ENCODE data around the gene RBM15.

RBM15 gene

GRCh38 chr1:110337704-110338308 lies 1.4 kb upstream of the RBM15 start (continued):
- TF ChIP-seq, protein P1, sequence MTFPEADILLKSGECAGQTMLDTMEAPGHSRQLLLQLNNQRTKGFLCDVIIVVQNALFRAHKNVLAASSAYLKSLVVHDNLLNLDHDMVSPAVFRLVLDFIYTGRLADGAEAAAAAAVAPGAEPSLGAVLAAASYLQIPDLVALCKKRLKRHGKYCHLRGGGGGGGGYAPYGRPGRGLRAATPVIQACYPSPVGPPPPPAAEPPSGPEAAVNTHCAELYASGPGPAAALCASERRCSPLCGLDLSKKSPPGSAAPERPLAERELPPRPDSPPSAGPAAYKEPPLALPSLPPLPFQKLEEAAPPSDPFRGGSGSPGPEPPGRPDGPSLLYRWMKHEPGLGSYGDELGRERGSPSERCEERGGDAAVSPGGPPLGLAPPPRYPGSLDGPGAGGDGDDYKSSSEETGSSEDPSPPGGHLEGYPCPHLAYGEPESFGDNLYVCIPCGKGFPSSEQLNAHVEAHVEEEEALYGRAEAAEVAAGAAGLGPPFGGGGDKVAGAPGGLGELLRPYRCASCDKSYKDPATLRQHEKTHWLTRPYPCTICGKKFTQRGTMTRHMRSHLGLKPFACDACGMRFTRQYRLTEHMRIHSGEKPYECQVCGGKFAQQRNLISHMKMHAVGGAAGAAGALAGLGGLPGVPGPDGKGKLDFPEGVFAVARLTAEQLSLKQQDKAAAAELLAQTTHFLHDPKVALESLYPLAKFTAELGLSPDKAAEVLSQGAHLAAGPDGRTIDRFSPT (tag by site-specific recombination; IDR thresholded peaks at IDR 0.05), result 0 out of 2 replicates have a peak, but pooled peaks have one; percentile 35
- no peak for TF ChIP-seq ZNF623 (tag by site-specific recombination; IDR thresholded peaks at IDR 0.05)
- TF ChIP-seq ZNF24 (tag by site-specific recombination; IDR thresholded peaks at IDR 0.05), result 0 out of 2 replicates have a peak, but pooled peaks have one; percentile 33
- no peak for TF ChIP-seq ZNF394 (tag by site-specific recombination; IDR thresholded peaks at IDR 0.05; ENCODE audit: borderline replicate concordance)
- no peak; the same call in 1 of the 2 replicates for TF ChIP-seq SP2 (tag by site-specific recombination; IDR thresholded peaks at IDR 0.05)
- TF ChIP-seq SCRT2 (tag by site-specific recombination; IDR thresholded peaks at IDR 0.05), result 0 out of 2 replicates have a peak, but pooled peaks have one; percentile 28
- TF ChIP-seq TRIM28 (IDR thresholded peaks at IDR 0.05; ENCODE audit: borderline replicate concordance, low read length), result 0 out of 2 replicates have a peak, but pooled peaks have one; percentile 0
- 0 out of 2 replicates have a peak, but pooled peaks have one; percentile 13 for TF ChIP-seq ZNF366 (tag by site-specific recombination; conservative IDR thresholded peaks at IDR 0.05)
- TF ChIP-seq ZNF202 (tag by site-specific recombination; IDR thresholded peaks at IDR 0.05; ENCODE audit: borderline replicate concordance), result no peak
- no peak for TF ChIP-seq KLF7 (tag by site-specific recombination; IDR thresholded peaks at IDR 0.05; ENCODE audit: borderline replicate concordance)
- TF ChIP-seq ZNF132 (tag by site-specific recombination; IDR thresholded peaks at IDR 0.05; ENCODE audit: borderline replicate concordance), result no peak
- no peak for TF ChIP-seq ZNF596 (tag by site-specific recombination; IDR thresholded peaks at IDR 0.05)
- TF ChIP-seq ZSCAN5A (tag by site-specific recombination; IDR thresholded peaks at IDR 0.05), result no peak
- no peak for TF ChIP-seq ZNF837 (tag by site-specific recombination; IDR thresholded peaks at IDR 0.05)
- TF ChIP-seq, protein P2, sequence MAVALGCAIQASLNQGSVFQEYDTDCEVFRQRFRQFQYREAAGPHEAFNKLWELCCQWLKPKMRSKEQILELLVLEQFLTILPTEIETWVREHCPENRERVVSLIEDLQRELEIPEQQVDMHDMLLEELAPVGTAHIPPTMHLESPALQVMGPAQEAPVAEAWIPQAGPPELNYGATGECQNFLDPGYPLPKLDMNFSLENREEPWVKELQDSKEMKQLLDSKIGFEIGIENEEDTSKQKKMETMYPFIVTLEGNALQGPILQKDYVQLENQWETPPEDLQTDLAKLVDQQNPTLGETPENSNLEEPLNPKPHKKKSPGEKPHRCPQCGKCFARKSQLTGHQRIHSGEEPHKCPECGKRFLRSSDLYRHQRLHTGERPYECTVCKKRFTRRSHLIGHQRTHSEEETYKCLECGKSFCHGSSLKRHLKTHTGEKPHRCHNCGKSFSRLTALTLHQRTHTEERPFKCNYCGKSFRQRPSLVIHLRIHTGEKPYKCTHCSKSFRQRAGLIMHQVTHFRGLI (tag by site-specific recombination; IDR thresholded peaks at IDR 0.05), result no peak
- TF ChIP-seq ZNF354C (tag by site-specific recombination; IDR thresholded peaks at IDR 0.05; ENCODE audit: borderline replicate concordance, low read depth), result no peak
- no peak for TF ChIP-seq HOXA7 (CRISPR knock-in tag; IDR thresholded peaks at IDR 0.05; ENCODE audit: borderline replicate concordance)
- no peak for TF ChIP-seq ZNF138 (tag by site-specific recombination; IDR thresholded peaks at IDR 0.05; ENCODE audit: borderline replicate concordance)
- TF ChIP-seq ZNF747 (tag by site-specific recombination; IDR thresholded peaks at IDR 0.05), result no peak
- no peak for TF ChIP-seq ZBTB7A (tag by site-specific recombination; IDR thresholded peaks at IDR 0.05; ENCODE audit: low read depth)
- no peak for TF ChIP-seq ZNF169 (tag by site-specific recombination; IDR thresholded peaks at IDR 0.05)
- TF ChIP-seq, protein P3, sequence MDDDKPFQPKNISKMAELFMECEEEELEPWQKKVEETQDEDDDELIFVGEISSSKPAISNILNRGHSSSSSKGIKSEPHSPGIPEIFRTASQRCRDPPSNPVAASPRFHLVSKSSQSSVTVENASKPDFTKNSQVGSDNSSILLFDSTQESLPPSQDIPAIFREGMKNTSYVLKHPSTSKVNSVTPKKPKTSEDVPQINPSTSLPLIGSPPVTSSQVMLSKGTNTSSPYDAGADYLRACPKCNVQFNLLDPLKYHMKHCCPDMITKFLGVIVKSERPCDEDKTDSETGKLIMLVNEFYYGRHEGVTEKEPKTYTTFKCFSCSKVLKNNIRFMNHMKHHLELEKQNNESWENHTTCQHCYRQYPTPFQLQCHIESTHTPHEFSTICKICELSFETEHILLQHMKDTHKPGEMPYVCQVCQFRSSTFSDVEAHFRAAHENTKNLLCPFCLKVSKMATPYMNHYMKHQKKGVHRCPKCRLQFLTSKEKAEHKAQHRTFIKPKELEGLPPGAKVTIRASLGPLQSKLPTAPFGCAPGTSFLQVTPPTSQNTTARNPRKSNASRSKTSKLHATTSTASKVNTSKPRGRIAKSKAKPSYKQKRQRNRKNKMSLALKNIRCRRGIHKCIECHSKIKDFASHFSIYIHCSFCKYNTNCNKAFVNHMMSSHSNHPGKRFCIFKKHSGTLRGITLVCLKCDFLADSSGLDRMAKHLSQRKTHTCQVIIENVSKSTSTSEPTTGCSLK (tag by site-specific recombination; IDR thresholded peaks at IDR 0.05), result no peak
- TF ChIP-seq SP7 (tag by site-specific recombination; IDR thresholded peaks at IDR 0.05), result no peak; the same call in 1 of the 2 replicates
- TF ChIP-seq YY1 (tag by site-specific recombination; IDR thresholded peaks at IDR 0.05), result no peak
- TF ChIP-seq ZNF544 (tag by site-specific recombination; IDR thresholded peaks at IDR 0.05), result no peak
- peak; percentile 84 for TF ChIP-seq ZNF335 (tag by site-specific recombination; conservative IDR thresholded peaks at IDR 0.05)
- no peak for TF ChIP-seq REPIN1 (tag by site-specific recombination; IDR thresholded peaks at IDR 0.05; ENCODE audit: low read depth)
- TF ChIP-seq ZNF561 (tag by site-specific recombination; IDR thresholded peaks at IDR 0.05; ENCODE audit: borderline replicate concordance), result no peak
- TF ChIP-seq ZNF521 (tag by site-specific recombination; IDR thresholded peaks at IDR 0.05), result no peak
- TF ChIP-seq ZNF223 (tag by site-specific recombination; IDR thresholded peaks at IDR 0.05), result no peak
- TF ChIP-seq, protein P4, sequence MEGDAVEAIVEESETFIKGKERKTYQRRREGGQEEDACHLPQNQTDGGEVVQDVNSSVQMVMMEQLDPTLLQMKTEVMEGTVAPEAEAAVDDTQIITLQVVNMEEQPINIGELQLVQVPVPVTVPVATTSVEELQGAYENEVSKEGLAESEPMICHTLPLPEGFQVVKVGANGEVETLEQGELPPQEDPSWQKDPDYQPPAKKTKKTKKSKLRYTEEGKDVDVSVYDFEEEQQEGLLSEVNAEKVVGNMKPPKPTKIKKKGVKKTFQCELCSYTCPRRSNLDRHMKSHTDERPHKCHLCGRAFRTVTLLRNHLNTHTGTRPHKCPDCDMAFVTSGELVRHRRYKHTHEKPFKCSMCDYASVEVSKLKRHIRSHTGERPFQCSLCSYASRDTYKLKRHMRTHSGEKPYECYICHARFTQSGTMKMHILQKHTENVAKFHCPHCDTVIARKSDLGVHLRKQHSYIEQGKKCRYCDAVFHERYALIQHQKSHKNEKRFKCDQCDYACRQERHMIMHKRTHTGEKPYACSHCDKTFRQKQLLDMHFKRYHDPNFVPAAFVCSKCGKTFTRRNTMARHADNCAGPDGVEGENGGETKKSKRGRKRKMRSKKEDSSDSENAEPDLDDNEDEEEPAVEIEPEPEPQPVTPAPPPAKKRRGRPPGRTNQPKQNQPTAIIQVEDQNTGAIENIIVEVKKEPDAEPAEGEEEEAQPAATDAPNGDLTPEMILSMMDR (tag by site-specific recombination; IDR thresholded peaks at IDR 0.05), result no peak

Data from HEK293 (cell line).